PC-9 (cell line): ENCODE data around the gene PTPRS. TPM values are rescaled to one million over a fixed set of nuclear protein-coding genes. Genes with fewer than 3 reads are reported as not detected.

ENCODE experiments used
- BruUV-seq: library from RNA; stranded (reverse); fragments of 400-500 nt; replicated peaks from 2 replicates; lab custom pipeline; 2021; lab: Mats Ljungman, UMichigan
- CTCF ChIA-PET: fragments of 300-600 bp; sonication (Branson Sonifier 250); formaldehyde crosslinking; loops from one replicate; lab custom pipeline; 2022; ENCODE audit warnings: antibody characterized with exemption; lab: Charles Lee
- POLR2A ChIA-PET: fragments of 300-600 bp; sonication (Branson Sonifier 250); formaldehyde crosslinking; loops from one replicate; lab custom pipeline; 2022; ENCODE audit warnings: antibody characterized with exemption; ENCODE audit not compliant: unreplicated experiment; lab: Charles Lee
- DNase-seq, 2 experiments: peaks; one replicate each; pipeline versions ENCODE4 v3.0.0 to v3.0.0-alpha.2; 2015 to 2022; ENCODE audit warnings: mixed read lengths in 1 of 2
- H2AFZ ChIP-seq: fragments of 200-600 bp; sonication (generic); 2 replicates; pipeline ENCODE4 v1.8.1; 2017; ENCODE audit warnings: antibody characterized with exemption
- H3F3A ChIP-seq: fragments of 200-600 bp; sonication (generic); 2 replicates; pipeline ENCODE4 v1.8.1; 2017; ENCODE audit warnings: antibody characterized with exemption, mild to moderate bottlenecking, low read depth; ENCODE audit not compliant: insufficient read depth
- H3K27ac ChIP-seq: fragments of 200-600 bp; sonication (generic); 2 replicates; pipeline ENCODE4 v1.6.1; 2016; ENCODE audit warnings: mixed run types
- H3K27me3 ChIP-seq: fragments of 200-600 bp; sonication (generic); 2 replicates; pipeline ENCODE4 v1.6.1; 2016; ENCODE audit warnings: low read depth, mixed run types; ENCODE audit not compliant: insufficient read depth
- H3K36me3 ChIP-seq: fragments of 200-600 bp; sonication (generic); 2 replicates; pipeline ENCODE4 v1.6.1; 2016; ENCODE audit warnings: low read depth, mixed run types
- H3K4me1 ChIP-seq: fragments of 200-600 bp; sonication (generic); replicated peaks from 2 replicates; pipeline ENCODE4 v1.6.1; 2016; ENCODE audit warnings: mixed run types; ENCODE audit not compliant: insufficient read depth
- H3K4me2 ChIP-seq: fragments of 200-600 bp; sonication (generic); 2 replicates; pipeline ENCODE4 v1.6.1; 2017; ENCODE audit warnings: mixed run types
- H3K4me3 ChIP-seq: fragments of 200-600 bp; sonication (generic); 2 replicates; pipeline ENCODE4 v1.6.1; 2016; ENCODE audit warnings: mixed run types
- H3K79me2 ChIP-seq: fragments of 200-600 bp; sonication (generic); 2 replicates; pipeline ENCODE4 v1.6.1; 2017; ENCODE audit warnings: low read depth, mixed run types
- H3K9me2 ChIP-seq: fragments of 200-600 bp; sonication (generic); 2 replicates; pipeline ENCODE4 v1.8.1; 2017; ENCODE audit warnings: mild to moderate bottlenecking; ENCODE audit not compliant: insufficient read depth
- H3K9me3 ChIP-seq: fragments of 200-600 bp; sonication (generic); 2 replicates; pipeline ENCODE4 v1.8.1; 2016; ENCODE audit warnings: low read depth; ENCODE audit not compliant: insufficient read depth
- H4K20me1 ChIP-seq: fragments of 200-600 bp; sonication (generic); 2 replicates; pipeline ENCODE4 v1.8.1; 2017; ENCODE audit not compliant: insufficient read depth
- EZH2 ChIP-seq: fragments of 200-600 bp; sonication (generic); IDR thresholded peaks from 2 replicates; pipeline ENCODE4 v1.8.0; 2017; ENCODE audit warnings: antibody characterized with exemption, low read depth
- intact Hi-C: fragments of 100-400 bp; cut with micrococcal nuclease; formaldehyde crosslinking; loops from one replicate; pipeline ENCODE4 v1.10.0; 2022; ENCODE audit not compliant: unreplicated experiment
- total RNA-seq: library from RNA; stranded (reverse); gene quantifications from 2 replicates; pipeline ENCODE4 v1.2.3, GENCODE V29; 2021
- TF ChIP-seq, protein P1 (sequence below): fragments of 200-600 bp; sonication (generic); conservative IDR thresholded peaks from 2 replicates; pipeline ENCODE4 v1.6.1; 2017; ENCODE audit warnings: mixed run types, antibody characterized with exemption, mild to moderate bottlenecking, moderate library complexity

Gene PTPRS
- total RNA-seq, 1 experiment from 2014 or later, result 131 TPM

- H3K36me3 ChIP-seq, result no peaks in the 10 kb centered on the region
Observed at GRCh38 chr19:5349041-5349440, 8.4 kb upstream of the PTPRS start.

GRCh38 chr19:5345895-5346386 is 5.3 kb upstream of the PTPRS start:
- no TSS peak for BruUV-seq
- H3F3A ChIP-seq, result peaks cover 27% of the 10 kb centered on the region; the same call in 1 of the 2 replicates
- H3K4me1 ChIP-seq, result peaks cover 20% of the 10 kb centered on the region
- H2AFZ ChIP-seq, result no peak overlapping the region
- 0 out of 2 replicates have a peak overlapping the region, but pooled peaks have one; percentile 23 for H3K27ac ChIP-seq
- intact Hi-C loops, result no loop called here
- H3K4me2 ChIP-seq, result peak overlapping the region; percentile 36
- no peak overlapping the region for H3K4me3 ChIP-seq
- ChIA-PET CTCF (no interaction called here), POLR2A (interaction anchor here (0.7 kb wide), 1 partner anchor 47 kb away, joined by 7 read pairs; no protein-coding TSS in a partner anchor)
- no peaks in the 10 kb centered on the region for H3K9me3 ChIP-seq
- H3K36me3 ChIP-seq, result no peaks in the 10 kb centered on the region
- no peaks in the 10 kb centered on the region for H4K20me1 ChIP-seq
- no peaks in the 10 kb centered on the region for H3K79me2 ChIP-seq
- no peaks in the 10 kb centered on the region for H3K9me2 ChIP-seq
- peak in 1 of 2 experiments; percentile 53 for DNase-seq
- H3K27me3 ChIP-seq, result no peaks in the 10 kb centered on the region
- TF ChIP-seq EZH2, result no peak
- TF ChIP-seq, protein P1, sequence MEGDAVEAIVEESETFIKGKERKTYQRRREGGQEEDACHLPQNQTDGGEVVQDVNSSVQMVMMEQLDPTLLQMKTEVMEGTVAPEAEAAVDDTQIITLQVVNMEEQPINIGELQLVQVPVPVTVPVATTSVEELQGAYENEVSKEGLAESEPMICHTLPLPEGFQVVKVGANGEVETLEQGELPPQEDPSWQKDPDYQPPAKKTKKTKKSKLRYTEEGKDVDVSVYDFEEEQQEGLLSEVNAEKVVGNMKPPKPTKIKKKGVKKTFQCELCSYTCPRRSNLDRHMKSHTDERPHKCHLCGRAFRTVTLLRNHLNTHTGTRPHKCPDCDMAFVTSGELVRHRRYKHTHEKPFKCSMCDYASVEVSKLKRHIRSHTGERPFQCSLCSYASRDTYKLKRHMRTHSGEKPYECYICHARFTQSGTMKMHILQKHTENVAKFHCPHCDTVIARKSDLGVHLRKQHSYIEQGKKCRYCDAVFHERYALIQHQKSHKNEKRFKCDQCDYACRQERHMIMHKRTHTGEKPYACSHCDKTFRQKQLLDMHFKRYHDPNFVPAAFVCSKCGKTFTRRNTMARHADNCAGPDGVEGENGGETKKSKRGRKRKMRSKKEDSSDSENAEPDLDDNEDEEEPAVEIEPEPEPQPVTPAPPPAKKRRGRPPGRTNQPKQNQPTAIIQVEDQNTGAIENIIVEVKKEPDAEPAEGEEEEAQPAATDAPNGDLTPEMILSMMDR, result no peak

More at GRCh38 chr19:5349041-5349440, 8.4 kb upstream of the PTPRS start:
- Histone ChIP-seq H3F3A (peaks cover 12% of the 10 kb centered on the region; the same call in 1 of the 2 replicates), H3K4me2 (no peak overlapping the region), H3K9me2 (no peaks in the 10 kb centered on the region), H3K4me3 (no peak overlapping the region), H3K4me1 (peaks cover 18% of the 10 kb centered on the region), H2AFZ (no peak overlapping the region), H3K27me3 (no peaks in the 10 kb centered on the region), H3K79me2 (no peaks in the 10 kb centered on the region), H3K27ac (no peak overlapping the region), H3K9me3 (no peaks in the 10 kb centered on the region), H4K20me1 (no peaks in the 10 kb centered on the region)
- DNase-seq, result no peak
- BruUV-seq, result no TSS peak
- ChIA-PET POLR2A (no interaction called here), CTCF (no interaction called here)
- intact Hi-C loops, result no loop called here
- TF ChIP-seq EZH2, result no peak
- TF ChIP-seq, protein P1, result no peak

- Histone ChIP-seq H3K27ac (no peak overlapping the region), H3K79me2 (peaks cover 6% of the 10 kb centered on the region; the same call in 1 of the 2 replicates), H3K9me2 (no peaks in the 10 kb centered on the region), H4K20me1 (no peaks in the 10 kb centered on the region), H3K4me3 (no peak overlapping the region), H3F3A (peaks cover 27% of the 10 kb centered on the region; the same call in 1 of the 2 replicates), H2AFZ (no peak overlapping the region), H3K27me3 (no peaks in the 10 kb centered on the region), H3K36me3 (no peaks in the 10 kb centered on the region), H3K4me1 (peaks cover 20% of the 10 kb centered on the region), H3K4me2 (no peak overlapping the region), H3K9me3 (no peaks in the 10 kb centered on the region)
- ChIA-PET POLR2A (interaction anchor here (0.8 kb wide), 1 partner anchor 77 kb away, joined by 5 read pairs; no protein-coding TSS in a partner anchor), CTCF (no interaction called here)
- no TSS peak for BruUV-seq
- DNase-seq, result peak in 1 of 2 experiments; percentile 64
- intact Hi-C loops, result no loop called here
- no peak for TF ChIP-seq EZH2
- TF ChIP-seq, protein P1, result no peak
Observed at GRCh38 chr19:5343848-5344247, 3.2 kb upstream of the PTPRS start.
